PC-3 (cell line): ENCODE data around the gene ATG4D.

Experiments used
- CTCF ChIP-seq: fragments of 300-600 bp; sonication (generic); conservative IDR thresholded peaks from 2 replicates; pipeline ENCODE4 v1.5.1; 2017; ENCODE audit warnings: antibody characterized with exemption, low read depth, mild to moderate bottlenecking, low read length
- EZH2 ChIP-seq: fragments of 300-600 bp; sonication (generic); IDR thresholded peaks from one replicate; pipeline ENCODE4 v1.6.1; 2017; ENCODE audit warnings: antibody characterized with exemption, mild to moderate bottlenecking, low read length; ENCODE audit not compliant: unreplicated experiment
- EZH2phosphoT487 ChIP-seq: fragments of 300-600 bp; sonication (generic); IDR thresholded peaks from 2 replicates; pipeline ENCODE4 v1.6.1; 2018; ENCODE audit warnings: mild to moderate bottlenecking, antibody characterized with exemption, low read length, borderline replicate concordance

- TF ChIP-seq CTCF (peak; percentile 89), EZH2 (no peak), EZH2phosphoT487 (no peak)
These were observed 38.0 kb upstream of the ATG4D start for GRCh38 chr19:10505583-10506229.
